ENCODE measurements around the gene TCF7L1.

Gene TCF7L1

GRCh38 chr2:85257970-85258605 lies 124.9 kb downstream of the TCF7L1 start:
- no peak for DNase-seq

- DNase-seq, result no peak
Observed at GRCh38 chr2:85259101-85259590, 126.0 kb downstream of the TCF7L1 start.

GRCh38 chr2:85259879-85260278 lies 126.7 kb downstream of the TCF7L1 start:
- no peak for DNase-seq

GRCh38 chr2:85263591-85263990 lies 130.4 kb downstream of the TCF7L1 start:
- DNase-seq, result no peak

- DNase-seq, result no peak
Observed at GRCh38 chr2:85264471-85264870, 131.3 kb downstream of the TCF7L1 start.

GRCh38 chr2:85265304-85265703 lies 132.1 kb downstream of the TCF7L1 start:
- no peak for DNase-seq

- DNase-seq, result peak; percentile 69
Observed at GRCh38 chr2:85266146-85267041, 133.2 kb downstream of the TCF7L1 start.

- no peak for DNase-seq
Observed at GRCh38 chr2:85269959-85270358, 136.8 kb downstream of the TCF7L1 start.

- no peak for DNase-seq
Observed at GRCh38 chr2:85272357-85272756, 139.2 kb downstream of the TCF7L1 start.

GRCh38 chr2:85273738-85274731 lies 140.8 kb downstream of the TCF7L1 start:
- DNase-seq, result peak; percentile 21

GRCh38 chr2:85275984-85276540 lies 142.9 kb downstream of the TCF7L1 start:
- no peak for DNase-seq

GRCh38 chr2:85276571-85277118 lies 143.5 kb downstream of the TCF7L1 start:
- DNase-seq, result no peak

- no peak for DNase-seq
Observed at GRCh38 chr2:85277416-85278158, 144.4 kb downstream of the TCF7L1 start.

- no peak for DNase-seq
Observed at GRCh38 chr2:85278361-85278760, 145.2 kb downstream of the TCF7L1 start.

GRCh38 chr2:85281553-85281952 lies 148.4 kb downstream of the TCF7L1 start:
- DNase-seq, result no peak

GRCh38 chr2:85282914-85283313 lies 149.7 kb downstream of the TCF7L1 start:
- DNase-seq, result no peak

- no peak for DNase-seq
Observed at GRCh38 chr2:85283641-85284040, 150.4 kb downstream of the TCF7L1 start.

GRCh38 chr2:85286918-85287317 lies 153.7 kb downstream of the TCF7L1 start:
- no peak for DNase-seq

- no peak for DNase-seq
Observed at GRCh38 chr2:85287721-85288120, 154.5 kb downstream of the TCF7L1 start.

GRCh38 chr2:85288244-85288725 lies 155.1 kb downstream of the TCF7L1 start:
- no peak for DNase-seq

- peak; percentile 48 for DNase-seq
Observed at GRCh38 chr2:85291425-85292023, 158.3 kb downstream of the TCF7L1 start.

All from activated CD4-positive, alpha-beta T cell treated with anti-CD3 and anti-CD28 coated beads, Interleukin-2, amount 50 U/mL, for 16 hours (primary cell).